Breast epithelium (tissue), 3 donors: ENCODE measurements around the gene ETS1.

ENCODE experiments used
- POLR2A ChIP-seq: fragments of 450-650 bp; IDR thresholded peaks from one replicate; pipeline ENCODE4 v1.6.1; 2016; ENCODE audit warnings: antibody characterized with exemption, mild to moderate bottlenecking, moderate library complexity
- POLR2AphosphoS5 ChIP-seq, 3 donors: sonication (generic); formaldehyde crosslinking; IDR thresholded peaks; one replicate each; pipeline ENCODE4 v1.6.1; 2017; ENCODE audit warnings: antibody characterized with exemption in 3 of 3
- TF ChIP-seq, protein P1 (sequence below), 3 donors: fragments of 450-650 bp; IDR thresholded peaks; one replicate each; pipeline ENCODE4 v1.5.1; 2016 to 2017; ENCODE audit warnings: antibody characterized with exemption in 3 of 3, mild to moderate bottlenecking in 3 of 3, moderate library complexity in 3 of 3

DNA sequence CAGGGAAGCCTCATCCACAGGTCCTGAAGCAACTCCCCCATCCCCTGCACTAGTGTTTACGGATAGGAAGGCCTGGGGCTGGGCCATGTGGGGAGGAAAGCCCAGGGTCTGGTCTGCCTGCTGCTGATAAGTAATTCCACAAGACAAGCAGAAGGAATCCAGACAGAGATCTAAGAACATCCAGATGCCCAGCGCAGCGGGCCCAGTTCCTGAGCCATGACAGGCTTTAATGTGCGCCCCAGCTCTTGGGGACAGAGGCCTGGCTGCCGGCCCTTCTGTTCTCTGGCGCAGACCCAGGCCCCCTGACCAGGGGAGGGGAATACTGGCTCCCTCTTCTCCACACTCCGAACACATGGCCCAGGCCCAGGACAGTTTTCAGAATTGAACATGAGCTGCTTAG is 28.8 kb upstream of the ETS1 start:
- TF ChIP-seq, protein P1, sequence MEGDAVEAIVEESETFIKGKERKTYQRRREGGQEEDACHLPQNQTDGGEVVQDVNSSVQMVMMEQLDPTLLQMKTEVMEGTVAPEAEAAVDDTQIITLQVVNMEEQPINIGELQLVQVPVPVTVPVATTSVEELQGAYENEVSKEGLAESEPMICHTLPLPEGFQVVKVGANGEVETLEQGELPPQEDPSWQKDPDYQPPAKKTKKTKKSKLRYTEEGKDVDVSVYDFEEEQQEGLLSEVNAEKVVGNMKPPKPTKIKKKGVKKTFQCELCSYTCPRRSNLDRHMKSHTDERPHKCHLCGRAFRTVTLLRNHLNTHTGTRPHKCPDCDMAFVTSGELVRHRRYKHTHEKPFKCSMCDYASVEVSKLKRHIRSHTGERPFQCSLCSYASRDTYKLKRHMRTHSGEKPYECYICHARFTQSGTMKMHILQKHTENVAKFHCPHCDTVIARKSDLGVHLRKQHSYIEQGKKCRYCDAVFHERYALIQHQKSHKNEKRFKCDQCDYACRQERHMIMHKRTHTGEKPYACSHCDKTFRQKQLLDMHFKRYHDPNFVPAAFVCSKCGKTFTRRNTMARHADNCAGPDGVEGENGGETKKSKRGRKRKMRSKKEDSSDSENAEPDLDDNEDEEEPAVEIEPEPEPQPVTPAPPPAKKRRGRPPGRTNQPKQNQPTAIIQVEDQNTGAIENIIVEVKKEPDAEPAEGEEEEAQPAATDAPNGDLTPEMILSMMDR (IDR thresholded peaks at IDR 0.05), result no peak
- no peak for TF ChIP-seq POLR2A
- TF ChIP-seq POLR2AphosphoS5 (IDR thresholded peaks at IDR 0.05), result no peak
